IMR-90 (cell line): Measurements from ENCODE around the gene DHRS3. TPM values are rescaled to one million over a fixed set of nuclear protein-coding genes. Genes with fewer than 3 reads are reported as not detected.

Source experiments
- microRNA-seq, 2 experiments: library from miRNA; stranded (forward) in 1 of 2; unstranded in 1 of 2; fragments of 10-50 nt in 1 of 2; fragments of <30 nt in 1 of 2; gene quantifications in 1 of 2; microRNA quantifications in 1 of 2; one replicate each; pipeline versions ENCODE3 to v1.1.0; 2013 to 2020; ENCODE audit not compliant: insufficient read depth in 1 of 2, insufficient read length in 1 of 2, unreplicated experiment in 1 of 2
- polyA plus RNA-seq, 3 experiments: library from polyadenylated mRNA; depleted of rRNA; stranded (reverse); fragments of >200 nt; gene quantifications; 2 replicates each; pipeline ENCODE4 v1.2.3, GENCODE V29; 2012; ENCODE audit warnings: low replicate concordance in 1 of 3
- small RNA-seq, 5 experiments: library from RNA; depleted of rRNA; stranded (forward); fragments of <200 nt; gene quantifications; one replicate each; pipeline ENCODE3, GENCODE V24; 2012
- total RNA-seq: library from RNA; depleted of rRNA; stranded (reverse); fragments of >200 nt; gene quantifications from 2 replicates; pipeline ENCODE4 v1.2.3, GENCODE V29; 2012; rRNA removed

Gene DHRS3
- total and polyA plus RNA-seq, 2 of the 4 experiments (the other 2 are of a cell fraction) = 11.2 to 14.5 TPM

Small RNAs within 50 kb of the gene (microRNA-seq; reads per million reads assigned to microRNA genes)
- gene MIR6730 (ENCODE audit: insufficient read depth in 1 of 2, insufficient read length in 1 of 2, unreplicated experiment in 1 of 2) (0 reads per million in 2 experiments), gene RNU6ATAC18P (ENCODE audit: insufficient read depth, insufficient read length) (not detected)

Small RNAs within 50 kb of the gene (small RNA-seq; reads per million reads assigned to genes)
- 0 reads per million in 5 experiments for gene MIR6730
- 0 to 0.60 (median 0) reads per million in 5 experiments for gene RNU6ATAC18P

Other genes starting within 250 kb of the DHRS3 start
- gene AADACL4, start 25.9 kb upstream of the DHRS3 start, total RNA-seq = not detected in 2 replicates
- gene AADACL4, start 25.9 kb upstream of the DHRS3 start, polyA plus RNA-seq (2012; rRNA removed) = not detected in 2 replicates
- gene AADACL3, start 97.9 kb upstream of the DHRS3 start, total RNA-seq = not detected in 2 replicates
- gene AADACL3, start 97.9 kb upstream of the DHRS3 start, polyA plus RNA-seq (2012; rRNA removed) = not detected in 2 replicates
- gene CFAP107, start 128.0 kb upstream of the DHRS3 start, total RNA-seq = not detected in 2 replicates
- gene CFAP107, start 128.0 kb upstream of the DHRS3 start, polyA plus RNA-seq (2012; rRNA removed) = not detected in 2 replicates
- gene PRAMEF12, start 155.5 kb upstream of the DHRS3 start, total RNA-seq = not detected in 2 replicates
- gene PRAMEF12, start 155.5 kb upstream of the DHRS3 start, polyA plus RNA-seq (2012; rRNA removed) = not detected in 2 replicates
- not detected in 2 replicates for gene PRAMEF1, start 173.2 kb upstream of the DHRS3 start, total RNA-seq
- gene PRAMEF1, start 173.2 kb upstream of the DHRS3 start, polyA plus RNA-seq (2012; rRNA removed) = not detected in 2 replicates
- gene PRAMEF11, start 213.2 kb upstream of the DHRS3 start, total RNA-seq = not detected in 2 replicates
- not detected in 2 replicates for gene PRAMEF11, start 213.2 kb upstream of the DHRS3 start, polyA plus RNA-seq (2012; rRNA removed)
- gene HNRNPCL1, start 230.5 kb upstream of the DHRS3 start, total RNA-seq = not detected in 2 replicates
- not detected in 2 replicates for gene HNRNPCL1, start 230.5 kb upstream of the DHRS3 start, polyA plus RNA-seq (2012; rRNA removed)
- not detected in 2 replicates for gene PRAMEF2, start 238.9 kb upstream of the DHRS3 start, total RNA-seq
- gene PRAMEF2, start 238.9 kb upstream of the DHRS3 start, polyA plus RNA-seq (2012; rRNA removed) = not detected in 2 replicates